ENCODE data around the gene CDH26.

The CDH26 gene

GRCh38 chr20:60063739-60064380, 105.6 kb downstream of the CDH26 start:
- no peak overlapping the region for H3K4me3 Mint-ChIP-seq

More at GRCh38 chr20:60063739-60064380, 105.6 kb downstream of the CDH26 start:
- H3K36me3 Mint-ChIP-seq = no peaks in the 10 kb centered on the region
- peaks cover 1% of the 10 kb centered on the region for H3K4me1 Mint-ChIP-seq
- H3K27me3 Mint-ChIP-seq = no peaks in the 10 kb centered on the region
- no peak overlapping the region for H3K27ac Mint-ChIP-seq
- no peak for ATAC-seq
- H3K9me3 Mint-ChIP-seq = no peaks in the 10 kb centered on the region

All from stimulated activated memory B cell treated with anti-CD40 and anti-IgM and Interleukin-4, amounts not matched to agents 10 μg/mL and 1 μg/mL and 100 μg/mL, for 72 hours (primary cell).